Esophagus muscularis mucosa (tissue), 4 donors: ENCODE measurements around the gene SLC25A1. TPM values are rescaled to one million over a fixed set of nuclear protein-coding genes. Genes with fewer than 3 reads are reported as not detected.

Source experiments
- DNase-seq: peaks from one replicate; pipeline ENCODE4 v3.0.0-alpha.2; 2017; ENCODE audit errors: extremely low spot score
- H3K27ac ChIP-seq, 4 donors: fragments of 200-600 bp; sonication (generic); replicated peaks in 1 of 4; 1 replicate in 3 of 4; 2 replicates in 1 of 4; pipeline ENCODE4 v1.5.1; 2016 to 2019; ENCODE audit warnings: mild to moderate bottlenecking in 1 of 4
- H3K27me3 ChIP-seq, 4 donors: fragments of 200-600 bp; sonication (generic); one replicate each; pipeline versions ENCODE4 v1.5.1 to v1.6.0; 2016 to 2019
- H3K36me3 ChIP-seq, 4 donors: fragments of 200-600 bp; sonication (generic); one replicate each; pipeline ENCODE4 v1.5.1; 2016 to 2019
- H3K4me1 ChIP-seq, 4 donors: fragments of 200-600 bp; sonication (generic); one replicate each; pipeline ENCODE4 v1.5.1; 2016 to 2019
- H3K4me3 ChIP-seq, 4 donors: fragments of 200-600 bp; sonication (generic); 1 replicate in 2 of 4; 2 replicates in 2 of 4; pipeline ENCODE4 v1.5.1; 2016 to 2019; ENCODE audit warnings: mild to moderate bottlenecking in 4 of 4, moderate library complexity in 1 of 4
- H3K9me3 ChIP-seq, 4 donors: fragments of 200-600 bp; sonication (generic); 1 replicate in 3 of 4; 2 replicates in 1 of 4; pipeline ENCODE4 v1.5.1; 2016 to 2019
- CTCF ChIP-seq, 3 experiments: fragments of 200-600 bp in 2 of 3; fragments of 450-650 bp in 1 of 3; sonication (generic) in 2 of 3; IDR thresholded peaks; one replicate each; pipeline ENCODE4 v1.5.1; 2017 to 2019; ENCODE audit warnings: antibody characterized with exemption in 3 of 3, mild to moderate bottlenecking in 2 of 3, moderate library complexity in 1 of 3
- EP300 ChIP-seq: sonication (generic); formaldehyde crosslinking; IDR thresholded peaks from one replicate; pipeline ENCODE4 v1.6.1; 2017; ENCODE audit warnings: antibody characterized with exemption
- POLR2A ChIP-seq: fragments of 450-650 bp; IDR thresholded peaks from one replicate; pipeline ENCODE4 v1.6.1; 2017; ENCODE audit warnings: antibody characterized with exemption, moderate library complexity, mild to moderate bottlenecking, low read depth
- POLR2AphosphoS5 ChIP-seq, 2 donors: sonication (generic); formaldehyde crosslinking; IDR thresholded peaks; one replicate each; pipeline ENCODE4 v1.6.1; 2017; ENCODE audit warnings: antibody characterized with exemption in 2 of 2
- WGBS: methylation state at CpG from one replicate; pipeline ENCODE4 v1.1.5; 2018; 5-methylcytosine and 5-hydroxymethylcytosine counted together
- intact Hi-C: fragments of 100-400 bp; cut with DNase I; formaldehyde crosslinking; loops from one replicate; pipeline ENCODE4 v1.15.1; 2023
- total RNA-seq, 4 donors: library from RNA; depleted of rRNA; stranded (reverse); fragments of >200 nt; gene quantifications; one replicate each; pipeline versions ENCODE4 v1.1.0 to v1.2.1, GENCODE V29; 2016

Gene SLC25A1
- total RNA-seq, 4 donors from 2014 or later = 57.3 to 88.9 (median 71.8) TPM

- H3K9me3 ChIP-seq = peaks cover 0 to 6% (median 0%) of the 10 kb centered on the region in 4 donors
- H3K27ac ChIP-seq = no peak overlapping the region
- WGBS = 65% methylated on average over 10 of the region's 10 CpGs
- intact Hi-C loops = no loop called here
- TF ChIP-seq POLR2AphosphoS5 (IDR thresholded peaks at IDR 0.05) (no peak), EP300 (no peak), CTCF (IDR thresholded peaks at IDR 0.05) (no peak), POLR2A (no peak)
- H3K36me3 ChIP-seq = no peaks in the 10 kb centered on the region
- peaks cover 0 to 82% (median 21%) of the 10 kb centered on the region in 4 donors for H3K27me3 ChIP-seq
- peaks cover 8 to 21% (median 18%) of the 10 kb centered on the region in 4 donors for H3K4me1 ChIP-seq
- no peak overlapping the region for H3K4me3 ChIP-seq
- DNase-seq = no peak
These were observed 27.0 kb downstream of the SLC25A1 start for GRCh38 chr22:19151329-19152191.

GRCh38 chr22:19150482-19151328, 27.8 kb downstream of the SLC25A1 start:
- H3K4me3 ChIP-seq = peak overlapping the region in 1 of 4 donors; percentile 12
- H3K4me1 ChIP-seq = peaks cover 8 to 21% (median 18%) of the 10 kb centered on the region in 4 donors
- peaks cover 0 to 76% (median 21%) of the 10 kb centered on the region in 4 donors for H3K27me3 ChIP-seq
- WGBS = 14% methylated on average over 36 of the region's 68 CpGs
- H3K36me3 ChIP-seq = no peaks in the 10 kb centered on the region
- DNase-seq = no peak
- TF ChIP-seq EP300 (no peak), POLR2A (no peak), CTCF (IDR thresholded peaks at IDR 0.05) (no peak), POLR2AphosphoS5 (IDR thresholded peaks at IDR 0.05) (no peak)
- H3K27ac ChIP-seq = no peak overlapping the region
- intact Hi-C loops = no loop called here
- H3K9me3 ChIP-seq = peaks cover 0 to 6% (median 0%) of the 10 kb centered on the region in 4 donors

GRCh38 chr22:19149991-19150390, 28.5 kb downstream of the SLC25A1 start, which contains the start of gene GSC2:
Gene GSC2 (minus strand): TSS chr22:19150292. CDS start chr22:19150283, 9 bp downstream.
- WGBS = 0% methylated on average over 8 of the region's 59 CpGs
- peaks cover 0 to 69% (median 21%) of the 10 kb centered on the region in 4 donors for H3K27me3 ChIP-seq
- intact Hi-C loops = no loop called here

GRCh38 chr22:19149047-19149883, 29.3 kb downstream of the SLC25A1 start:
- Histone ChIP-seq H3K36me3 (no peaks in the 10 kb centered on the region), H3K4me1 (peaks cover 8 to 25% (median 18%) of the 10 kb centered on the region in 4 donors), H3K4me3 (peak overlapping the region; percentile 13 to 47 (median 34)), H3K27ac (no peak overlapping the region), H3K9me3 (peaks cover 0 to 6% (median 0%) of the 10 kb centered on the region in 4 donors), H3K27me3 (peaks cover 0 to 65% (median 19%) of the 10 kb centered on the region in 4 donors)
- 2% methylated on average over 33 of the region's 92 CpGs for WGBS
- TF ChIP-seq POLR2A (no peak), POLR2AphosphoS5 (IDR thresholded peaks at IDR 0.05) (no peak), CTCF (IDR thresholded peaks at IDR 0.05) (no peak), EP300 (no peak)
- intact Hi-C loops = no loop called here
- DNase-seq = no peak

More at GRCh38 chr22:19149991-19150390, 28.5 kb downstream of the SLC25A1 start, which contains the start of gene GSC2:
- H3K9me3 ChIP-seq = peaks cover 0 to 6% (median 0%) of the 10 kb centered on the region in 4 donors
- H3K4me3 ChIP-seq = peak within 1 kb of the TSS; percentile 13 to 47 (median 34)
- H3K4me1 ChIP-seq = peaks cover 8 to 21% (median 18%) of the 10 kb centered on the region in 4 donors
- TF ChIP-seq EP300 = no peak
- no peaks in the 10 kb centered on the region for H3K36me3 ChIP-seq
- H3K27ac ChIP-seq = no peak within 1 kb of the TSS
- no peak for DNase-seq
